ENCODE results near the gene BRCA1.
"Not testable (repeated sequence)": the region's sequence is repeated elsewhere in the genome, so short reads cannot be mapped to it uniquely, and the experiment has no call there.

Gene BRCA1

GRCh38 chr17:43133439-43133838, 8.3 kb upstream of the BRCA1 start:
- DNase-seq = not testable (repeated sequence)

DNA sequence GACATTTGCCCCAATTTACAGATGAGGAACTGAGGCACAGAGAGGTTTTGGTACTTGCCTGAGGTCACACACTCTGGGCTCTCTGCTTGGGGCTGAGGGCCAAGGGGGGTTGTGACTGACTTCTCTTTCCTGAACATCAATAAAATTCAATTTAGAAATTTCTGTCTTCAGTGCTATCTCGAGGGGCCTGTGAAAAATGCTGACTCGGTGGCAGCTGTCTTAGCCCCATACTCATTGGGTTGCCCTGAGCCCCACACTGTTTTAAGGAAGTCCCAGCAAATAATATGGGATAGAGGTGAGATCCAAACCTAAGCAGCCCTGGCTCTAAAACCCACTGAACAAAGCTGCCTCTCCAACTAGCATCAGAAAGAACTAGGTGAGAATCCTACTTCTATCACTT, 7.0 kb upstream of the BRCA1 start:
- DNase-seq = no peak

DNA sequence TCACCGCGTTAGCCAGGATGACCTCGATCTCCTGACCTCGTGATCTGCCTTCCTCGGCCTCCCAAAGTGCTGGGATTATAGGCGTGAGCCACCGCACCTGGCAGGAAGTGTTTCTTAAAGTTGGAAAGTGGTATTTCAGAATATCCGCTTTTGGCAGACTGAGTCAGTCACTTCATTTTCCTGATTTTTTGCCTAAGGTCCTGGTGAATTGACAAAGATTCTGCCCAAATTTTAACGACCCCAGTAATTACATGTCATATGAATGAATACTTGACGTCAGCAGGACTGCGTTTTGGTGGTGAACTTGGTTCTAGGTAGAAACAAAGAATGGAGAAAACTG, 4.5 kb upstream of the BRCA1 start:
- DNase-seq = no peak

- not testable (repeated sequence) for DNase-seq
Measured at GRCh38 chr17:43127333-43127876, 2.2 kb upstream of the BRCA1 start.

GRCh38 chr17:43126911-43127290, 1.7 kb upstream of the BRCA1 start:
- no peak for DNase-seq

DNA sequence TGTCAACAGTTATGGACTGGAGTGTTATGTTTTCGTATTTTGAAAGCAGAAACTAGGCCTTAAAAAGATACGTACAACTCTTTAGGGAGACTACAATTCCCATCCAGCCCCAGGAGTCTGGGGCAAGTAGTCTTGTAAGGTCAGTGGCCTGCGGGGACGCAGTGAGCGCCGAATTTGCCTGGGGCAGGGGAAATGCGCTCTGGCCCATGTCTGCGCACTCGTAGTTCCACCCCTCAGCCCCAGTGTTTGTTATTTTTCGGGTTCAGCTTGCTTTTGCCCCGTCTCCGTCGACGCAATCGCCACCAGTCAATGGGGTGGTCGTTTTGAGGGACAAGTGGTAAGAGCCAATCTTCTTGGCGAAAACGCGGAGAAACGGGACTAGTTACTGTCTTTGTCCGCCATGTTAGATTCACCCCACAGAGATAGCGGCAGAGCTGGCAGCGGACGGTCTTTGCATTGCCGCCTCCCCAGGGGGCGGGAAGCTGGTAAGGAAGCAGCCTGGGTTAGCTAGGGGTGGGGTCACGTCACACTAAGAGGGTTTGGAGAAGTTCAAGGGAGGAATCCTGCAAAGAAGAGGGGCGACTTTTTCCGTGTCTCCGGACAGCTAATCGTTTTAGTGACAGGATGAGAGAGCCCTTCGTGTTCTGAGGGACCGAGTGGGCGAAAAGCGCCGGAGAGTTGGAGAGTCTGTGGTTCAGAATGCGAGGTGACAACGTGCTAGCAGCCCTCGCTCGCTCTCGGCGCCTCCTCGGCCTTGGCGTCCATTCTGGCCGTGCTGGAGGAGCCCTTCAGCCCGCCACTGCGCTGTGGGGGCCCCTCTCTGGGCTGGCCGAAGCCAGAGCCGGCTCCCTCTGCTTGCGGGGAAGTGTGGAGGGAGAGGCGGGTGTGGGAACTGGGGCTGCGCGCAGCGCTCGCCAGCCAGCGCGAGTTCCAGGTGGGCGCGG, 1.1 kb upstream of the BRCA1 start:
- DNase-seq = peak; percentile 63

GRCh38 chr17:43118679-43119615, 6.2 kb downstream of the BRCA1 start:
- DNase-seq = no peak

DNA sequence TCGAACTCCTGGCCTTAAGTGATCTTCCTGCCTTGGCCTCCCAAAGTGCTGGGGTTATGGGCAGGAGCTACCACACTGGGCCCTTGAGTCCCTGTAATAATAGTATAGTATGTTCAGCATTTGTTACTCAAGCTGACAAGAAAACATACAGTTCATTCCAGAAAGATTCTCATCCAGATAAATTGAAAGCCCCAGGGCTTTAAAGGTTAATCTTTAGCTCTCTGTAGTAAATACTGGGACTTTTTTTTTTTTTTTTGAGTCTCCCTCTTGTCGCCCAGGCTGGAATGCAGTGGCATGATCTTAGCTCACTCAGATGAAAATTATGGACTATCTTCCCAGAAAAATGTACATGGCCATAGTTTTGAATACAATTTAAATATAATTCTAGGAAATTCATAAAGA, 11.0 kb downstream of the BRCA1 start:
- DNase-seq = no peak

- DNase-seq = no peak
Measured at GRCh38 chr17:43106552-43106951, 18.6 kb downstream of the BRCA1 start.

DNA sequence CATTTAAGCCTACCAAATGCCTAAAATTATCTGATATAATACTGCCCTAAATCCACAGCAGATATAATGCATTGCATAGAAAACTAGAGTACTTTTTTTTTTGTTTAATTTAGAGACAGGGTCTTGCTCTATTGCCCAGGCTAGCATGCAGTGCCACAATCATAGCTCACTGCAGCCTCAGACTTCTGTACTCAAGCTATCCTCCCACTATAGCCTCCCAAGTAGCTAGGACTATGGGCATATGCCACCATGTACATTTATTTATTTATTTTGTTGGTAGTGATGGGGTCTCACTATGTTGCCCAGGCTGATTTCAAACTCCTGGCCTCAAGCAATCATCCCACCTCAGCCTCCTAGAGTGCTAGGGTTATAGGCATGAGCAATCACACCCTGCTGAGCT, 20.0 kb downstream of the BRCA1 start:
- DNase-seq = no peak

DNA sequence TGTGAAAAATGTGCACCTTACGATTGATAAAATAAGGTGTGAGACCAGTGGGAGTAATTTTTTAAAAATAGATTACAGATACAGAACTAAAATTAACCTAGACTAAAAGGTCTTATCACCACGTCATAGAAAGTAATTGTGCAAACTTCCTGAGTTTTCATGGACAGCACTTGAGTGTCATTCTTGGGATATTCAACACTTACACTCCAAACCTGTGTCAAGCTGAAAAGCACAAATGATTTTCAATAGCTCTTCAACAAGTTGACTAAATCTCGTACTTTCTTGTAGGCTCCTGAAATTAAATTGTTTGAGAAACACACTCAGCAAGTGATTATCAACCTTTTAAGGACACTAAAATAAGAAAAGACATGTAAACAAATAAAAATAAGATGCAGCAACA, 20.5 kb downstream of the BRCA1 start:
- no peak for DNase-seq

GRCh38 chr17:43095364-43095763, 29.8 kb downstream of the BRCA1 start:
- DNase-seq = not testable (repeated sequence)

DNA sequence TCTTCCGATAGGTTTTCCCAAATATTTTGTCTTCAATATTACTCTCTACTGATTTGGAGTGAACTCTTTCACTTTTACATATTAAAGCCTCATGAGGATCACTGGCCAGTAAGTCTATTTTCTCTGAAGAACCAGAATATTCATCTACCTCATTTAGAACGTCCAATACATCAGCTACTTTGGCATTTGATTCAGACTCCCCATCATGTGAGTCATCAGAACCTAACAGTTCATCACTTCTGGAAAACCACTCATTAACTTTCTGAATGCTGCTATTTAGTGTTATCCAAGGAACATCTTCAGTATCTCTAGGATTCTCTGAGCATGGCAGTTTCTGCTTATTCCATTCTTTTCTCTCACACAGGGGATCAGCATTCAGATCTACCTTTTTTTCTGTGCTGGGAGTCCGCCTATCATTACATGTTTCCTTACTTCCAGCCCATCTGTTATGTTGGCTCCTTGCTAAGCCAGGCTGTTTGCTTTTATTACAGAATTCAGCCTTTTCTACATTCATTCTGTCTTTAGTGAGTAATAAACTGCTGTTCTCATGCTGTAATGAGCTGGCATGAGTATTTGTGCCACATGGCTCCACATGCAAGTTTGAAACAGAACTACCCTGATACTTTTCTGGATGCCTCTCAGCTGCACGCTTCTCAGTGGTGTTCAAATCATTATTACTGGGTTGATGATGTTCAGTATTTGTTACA, 30.9 kb downstream of the BRCA1 start:
- no peak for DNase-seq

- DNase-seq = no peak
Measured at GRCh38 chr17:43092901-43093300, 32.3 kb downstream of the BRCA1 start.

GRCh38 chr17:43090022-43090421, 35.1 kb downstream of the BRCA1 start:
- no peak for DNase-seq

- DNase-seq = no peak
Measured at GRCh38 chr17:43085474-43085873, 39.7 kb downstream of the BRCA1 start.

DNA sequence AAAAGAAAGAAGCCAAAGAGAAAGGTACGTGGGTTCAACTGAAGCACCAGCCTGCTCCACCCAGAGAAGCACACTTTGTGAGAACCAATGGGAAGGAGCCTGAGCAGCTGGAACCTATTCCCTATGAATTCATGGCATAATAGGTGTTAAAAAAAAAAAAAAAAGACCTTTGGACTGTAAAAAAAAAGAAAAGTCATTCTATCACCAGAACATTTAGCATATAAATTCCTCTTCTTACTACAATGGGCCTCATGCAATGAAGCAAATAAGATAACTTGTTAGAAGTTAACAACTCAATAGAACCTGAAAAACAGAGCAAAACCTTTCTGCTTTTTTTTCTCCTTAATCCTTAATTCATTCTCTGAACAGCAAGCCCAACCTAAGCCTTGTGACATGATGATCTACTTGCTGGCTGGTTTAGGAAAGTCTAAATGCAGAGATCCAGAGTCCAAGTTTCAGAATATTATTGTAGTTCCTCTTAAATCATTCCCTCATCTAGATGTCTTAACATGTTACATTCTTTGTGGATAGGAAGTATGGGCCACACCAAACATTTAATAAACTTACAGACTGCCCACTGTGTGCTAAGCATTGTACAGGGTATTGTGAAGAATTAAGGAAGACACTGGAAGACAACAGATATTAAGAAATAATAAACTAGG, 45.4 kb downstream of the BRCA1 start:
- no peak for DNase-seq

DNA sequence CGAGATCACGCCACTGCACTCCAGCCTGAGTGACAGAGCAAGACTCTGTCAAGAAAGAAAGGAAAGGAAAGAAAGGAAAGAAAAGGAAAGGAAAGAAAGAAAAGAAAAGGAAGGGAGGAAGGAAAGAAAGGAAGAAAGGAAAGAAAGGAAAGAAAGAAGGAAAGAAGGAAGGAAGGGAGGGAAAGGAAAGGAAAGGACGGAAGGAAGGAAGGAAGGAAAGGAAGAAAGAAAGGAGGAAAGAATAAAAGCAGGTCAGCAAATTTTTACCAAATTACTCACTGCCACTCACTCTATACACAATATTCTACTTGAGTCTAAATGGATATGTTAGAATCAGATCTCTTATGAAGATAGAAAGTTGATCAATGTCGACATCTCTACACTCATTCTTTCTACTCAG, 50.3 kb downstream of the BRCA1 start:
- DNase-seq = no peak

DNA sequence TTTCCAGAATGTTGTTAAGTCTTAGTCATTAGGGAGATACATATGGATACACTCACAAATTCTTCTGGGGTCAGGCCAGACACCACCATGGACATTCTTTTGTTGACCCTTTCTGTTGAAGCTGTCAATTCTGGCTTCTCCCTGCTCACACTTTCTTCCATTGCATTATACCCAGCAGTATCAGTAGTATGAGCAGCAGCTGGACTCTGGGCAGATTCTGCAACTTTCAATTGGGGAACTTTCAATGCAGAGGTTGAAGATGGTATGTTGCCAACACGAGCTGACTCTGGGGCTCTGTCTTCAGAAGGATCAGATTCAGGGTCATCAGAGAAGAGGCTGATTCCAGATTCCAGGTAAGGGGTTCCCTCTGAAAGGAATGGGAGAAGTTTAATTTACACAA, 54.3 kb downstream of the BRCA1 start:
- DNase-seq = no peak

DNA sequence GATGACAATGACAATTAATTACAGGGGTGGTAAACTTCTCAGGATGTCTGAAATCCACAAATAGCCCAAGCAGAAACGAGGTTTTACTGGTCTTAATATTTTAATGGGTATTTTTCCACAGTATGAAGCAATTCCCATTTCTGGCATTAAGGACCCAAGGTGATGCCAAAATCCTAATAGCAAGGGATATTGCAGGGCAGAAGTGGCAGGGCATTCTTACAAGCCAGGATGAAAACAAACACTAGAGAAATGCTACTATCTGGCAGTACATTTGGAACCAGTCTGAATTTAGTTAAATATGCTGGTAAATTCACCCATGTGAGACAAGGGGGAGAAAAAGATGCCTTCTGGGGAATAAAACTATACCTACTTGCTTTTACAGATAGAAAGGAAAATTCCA, 54.9 kb downstream of the BRCA1 start:
- no peak for DNase-seq

- no peak for DNase-seq
Measured at GRCh38 chr17:43069368-43069898, 55.7 kb downstream of the BRCA1 start.
